H1 (cell line): ENCODE data around the gene FOXA3. TPM values are rescaled to one million over a fixed set of nuclear protein-coding genes. Genes with fewer than 3 reads are reported as not detected.

Source experiments
- CTCF ChIA-PET: fragments of 300-600 bp; sonication (Branson Sonifier 250); formaldehyde crosslinking; loops from one replicate; lab custom pipeline; 2021; ENCODE audit not compliant: partially characterized antibody; lab: Charles Lee
- POLR2A ChIA-PET: fragments of 300-600 bp; sonication (Branson Sonifier 250); formaldehyde crosslinking; loops from one replicate; lab custom pipeline; 2021; ENCODE audit warnings: inconsistent platforms; ENCODE audit not compliant: partially characterized antibody; lab: Charles Lee
- DNase-seq, 2 experiments: peaks; one replicate each; pipeline versions ENCODE4 v3.0.0 to v3.0.0-alpha.2; 2010 to 2022; ENCODE audit warnings: low spot score in 2 of 2, low read depth in 1 of 2, mixed read lengths in 1 of 2
- FAIRE-seq: peaks from 2 replicates; lab custom pipeline; 2011; peaks lifted over from hg19 to GRCh38; lab: Jason Lieb, UNC
- H2AFZ ChIP-seq: 2 replicates; pipeline ENCODE4 v1.8.1; 2012; ENCODE audit warnings: low read length, inconsistent platforms
- H2AK5ac ChIP-seq: 2 replicates; pipeline ENCODE4 v1.6.1; 2013; ENCODE audit warnings: low read depth, low read length
- H2BK120ac ChIP-seq: replicated peaks from 2 replicates; pipeline ENCODE3; 2013; ENCODE audit warnings: low read depth, low read length, inconsistent platforms
- H2BK12ac ChIP-seq: 2 replicates; pipeline ENCODE4 v1.6.1; 2013; ENCODE audit warnings: low read depth, low read length
- H2BK15ac ChIP-seq: 2 replicates; pipeline ENCODE4 v1.6.1; 2013; ENCODE audit warnings: low read length
- H2BK20ac ChIP-seq: 2 replicates; pipeline ENCODE4 v1.6.1; 2013; ENCODE audit warnings: low read length
- H2BK5ac ChIP-seq: 2 replicates; pipeline ENCODE4 v1.6.1; 2013; ENCODE audit warnings: low read depth, low read length
- H3K14ac ChIP-seq: 2 replicates; pipeline ENCODE4 v1.6.1; 2013; ENCODE audit warnings: inconsistent platforms; ENCODE audit not compliant: insufficient read length
- H3K18ac ChIP-seq: 2 replicates; pipeline ENCODE4 v1.6.1; 2013; ENCODE audit warnings: low read length; ENCODE audit errors: extremely low read depth
- H3K23ac ChIP-seq: 2 replicates; pipeline ENCODE4 v1.6.1; 2013; ENCODE audit warnings: inconsistent platforms; ENCODE audit not compliant: insufficient read length
- H3K23me2 ChIP-seq: 2 replicates; pipeline ENCODE4 v1.6.1; 2013; ENCODE audit warnings: low read depth, low read length
- H3K27ac ChIP-seq: 2 replicates; pipeline ENCODE4 v1.6.1; 2011; ENCODE audit warnings: low read depth, low read length, inconsistent platforms
- H3K27me3 ChIP-seq, 4 experiments: replicated peaks in 1 of 4; 1 replicate in 1 of 4; 2 replicates in 3 of 4; pipeline versions ENCODE4 v1.6.1 to v1.8.1; 2011 to 2013; ENCODE audit warnings: low read length in 3 of 4, mild to moderate bottlenecking in 3 of 4, inconsistent platforms in 2 of 4, mixed read lengths in 2 of 4, moderate library complexity in 1 of 4; ENCODE audit not compliant: control insufficient read depth in 3 of 4, insufficient read depth in 3 of 4; ENCODE audit errors: extremely low read depth in 1 of 4
- H3K36me3 ChIP-seq, 4 experiments: 2 replicates each; pipeline versions ENCODE4 v1.6.1 to v1.8.1; 2011 to 2013; ENCODE audit warnings: mild to moderate bottlenecking in 4 of 4, low read length in 3 of 4, moderate library complexity in 2 of 4, control low read depth in 1 of 4, inconsistent platforms in 1 of 4; ENCODE audit not compliant: insufficient read depth in 4 of 4, control insufficient read depth in 2 of 4
- H3K4ac ChIP-seq: replicated peaks from 2 replicates; pipeline ENCODE3; 2013; ENCODE audit warnings: low read length, low read depth, mixed read lengths, inconsistent platforms; ENCODE audit not compliant: insufficient read length
- H3K4me1 ChIP-seq, 4 experiments: replicated peaks in 1 of 4; 1 replicate in 1 of 4; 2 replicates in 3 of 4; pipeline versions ENCODE4 v1.6.1 to v1.8.1; 2011 to 2013; ENCODE audit warnings: low read length in 3 of 4, inconsistent platforms in 2 of 4, mixed read lengths in 1 of 4; ENCODE audit not compliant: insufficient read depth in 4 of 4, control insufficient read depth in 3 of 4
- H3K4me2 ChIP-seq, 2 experiments: 2 replicates each; pipeline versions ENCODE4 v1.6.1 to v1.8.1; 2011 to 2013; ENCODE audit warnings: low read depth in 2 of 2, low read length in 2 of 2, control low read depth in 1 of 2, inconsistent platforms in 1 of 2, mild to moderate bottlenecking in 1 of 2; ENCODE audit not compliant: insufficient read depth in 1 of 2
- H3K4me3 ChIP-seq, 4 experiments: fragments of 200-600, 300-600 bp in 1 of 4; sonication (generic), shearing (Covaris generic), sonication (Bioruptor Twin) in 1 of 4; 2 replicates each; pipeline versions ENCODE4 v1.5.1 to v1.8.1; 2011 to 2016; ENCODE audit warnings: low read length in 4 of 4, low read depth in 3 of 4, control low read depth in 2 of 4, inconsistent platforms in 2 of 4, mild to moderate bottlenecking in 2 of 4, mixed read lengths in 1 of 4, moderate library complexity in 1 of 4; ENCODE audit not compliant: insufficient read depth in 2 of 4; ENCODE audit errors: extremely low read depth in 1 of 4
- H3K56ac ChIP-seq: replicated peaks from 2 replicates; pipeline ENCODE3; 2013; ENCODE audit warnings: low read depth, mild to moderate bottlenecking, mixed read lengths, low read length, inconsistent platforms; ENCODE audit not compliant: insufficient read length
- H3K79me1 ChIP-seq: 2 replicates; pipeline ENCODE4 v1.6.1; 2013; ENCODE audit warnings: low read depth, low read length, control low read depth
- H3K79me2 ChIP-seq, 2 experiments: 2 replicates each; pipeline versions ENCODE4 v1.6.1 to v1.8.1; 2012 to 2013; ENCODE audit warnings: low read length in 2 of 2, mild to moderate bottlenecking in 2 of 2, inconsistent platforms in 1 of 2; ENCODE audit not compliant: insufficient read depth in 2 of 2, control insufficient read depth in 1 of 2
- H3K9ac ChIP-seq, 4 experiments: replicated peaks in 1 of 4; 1 replicate in 1 of 4; 2 replicates in 3 of 4; pipeline versions ENCODE4 v1.6.1 to v1.8.1; 2011 to 2013; ENCODE audit warnings: low read depth in 3 of 4, low read length in 3 of 4, control low read depth in 2 of 4, mild to moderate bottlenecking in 2 of 4, moderate library complexity in 2 of 4, inconsistent platforms in 1 of 4; ENCODE audit errors: extremely low read depth in 1 of 4
- H3K9me3 ChIP-seq, 2 experiments: 2 replicates each; pipeline versions ENCODE4 v1.6.1 to v1.8.1; 2012 to 2013; ENCODE audit warnings: mild to moderate bottlenecking in 2 of 2, moderate library complexity in 2 of 2, control low read depth in 1 of 2, inconsistent platforms in 1 of 2, low read depth in 1 of 2, low read length in 1 of 2, mixed read lengths in 1 of 2; ENCODE audit not compliant: insufficient read depth in 2 of 2
- H4K20me1 ChIP-seq, 2 experiments: replicated peaks in 1 of 2; 2 replicates each; pipeline versions ENCODE3 to v1.8.1; 2011 to 2013; ENCODE audit warnings: inconsistent platforms in 2 of 2, low read length in 2 of 2, mild to moderate bottlenecking in 1 of 2; ENCODE audit not compliant: insufficient read depth in 2 of 2, control insufficient read depth in 1 of 2
- H4K5ac ChIP-seq: 2 replicates; pipeline ENCODE4 v1.6.1; 2013; ENCODE audit warnings: low read length, low read depth, mixed read lengths, inconsistent platforms; ENCODE audit not compliant: insufficient read length
- H4K8ac ChIP-seq: 2 replicates; pipeline ENCODE4 v1.8.0; 2013; ENCODE audit warnings: mild to moderate bottlenecking, moderate library complexity, low read length, inconsistent platforms; ENCODE audit not compliant: insufficient read depth; ENCODE audit errors: extremely low read depth
- H4K91ac ChIP-seq: replicated peaks from 2 replicates; pipeline ENCODE3; 2013; ENCODE audit warnings: low read length, mixed read lengths, inconsistent platforms; ENCODE audit not compliant: insufficient read length
- BCL11A ChIP-seq, 2 experiments: IDR thresholded peaks; one replicate each; pipeline ENCODE4 v1.6.1; 2011; ENCODE audit warnings: low read depth in 2 of 2, low read length in 2 of 2, mild to moderate bottlenecking in 2 of 2
- CHD2 ChIP-seq: IDR thresholded peaks from 2 replicates; pipeline ENCODE4 v1.6.1; 2012; ENCODE audit warnings: low read length, improper control_type of control experiment
- RFX5 ChIP-seq: IDR thresholded peaks from 2 replicates; pipeline ENCODE4 v1.6.1; 2011; ENCODE audit warnings: low read depth, low read length, improper control_type of control experiment, borderline replicate concordance
- SP4 ChIP-seq: IDR thresholded peaks from 2 replicates; pipeline ENCODE4 v1.6.1; 2012; ENCODE audit warnings: low read length, inconsistent platforms
- WGBS, 2 experiments: shearing (Covaris generic) in 1 of 2; methylation state at CpG; one replicate each; pipeline versions ENCODE4 v1.1.6 to v1.1.7; 2013 to 2015; ENCODE audit warnings: low lambda C conversion rate in 2 of 2, mixed read lengths in 2 of 2, inconsistent platforms in 1 of 2, low coverage in 1 of 2, missing lambda C conversion rate in 1 of 2; ENCODE audit not compliant: insufficient replicate concordance in 2 of 2, insufficient coverage in 1 of 2, insufficient read length in 1 of 2; ENCODE audit errors: extremely low coverage in 1 of 2, missing lambda C conversion rate in 1 of 2; 5-methylcytosine and 5-hydroxymethylcytosine counted together
- polyA plus RNA-seq, 7 experiments: library from polyadenylated mRNA; depleted of rRNA in 3 of 7; stranded (reverse) in 5 of 7; unstranded in 2 of 7; fragments of >200 nt in 5 of 7; fragments of 200-250 nt in 2 of 7; gene quantifications; 1 replicate in 5 of 7; 2 replicates in 1 of 7; 4 replicates in 1 of 7; pipeline versions ENCODE4 v1.2.1 to v1.2.3, GENCODE V29; 2011 to 2013; ENCODE audit warnings: missing spikeins in 2 of 7, mixed read lengths in 2 of 7
- total RNA-seq: library from RNA; stranded (reverse); fragmentation: NEBNext Ultra II Directional; extraction: Animal tissue kit (Norgen Biotek cat#: 25700); gene quantifications from 2 replicates; pipeline ENCODE4 v1.2.1, GENCODE V29; 2021

Gene FOXA3
- total and polyA plus RNA-seq, 2 of the 8 experiments (the other 6 are each of a cell fraction or from before 2014, with no cell fraction given), result 20.2 to 49.1 TPM

DNA sequence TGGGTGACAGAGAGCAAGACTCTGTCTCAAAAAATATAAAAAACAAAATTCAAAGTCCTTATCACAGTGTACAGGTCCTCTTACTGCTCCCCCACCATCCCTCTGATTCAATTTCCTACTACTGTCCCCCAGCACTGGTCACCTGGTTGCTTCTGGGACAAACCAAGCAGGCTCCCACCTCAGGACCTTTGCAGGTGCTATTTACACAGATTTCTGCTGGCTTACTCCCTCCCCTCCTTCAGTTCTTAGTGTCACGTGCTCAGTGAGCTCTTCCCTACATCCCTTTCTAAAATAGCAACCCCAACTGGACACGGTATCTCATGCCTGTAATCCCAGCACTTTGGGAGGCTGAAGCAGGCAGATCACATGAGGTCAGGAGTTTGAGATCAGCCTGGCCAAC, 15.8 kb downstream of the FOXA3 start:
- Histone ChIP-seq H3K9ac (no peak overlapping the region), H2BK5ac (no peak overlapping the region), H3K56ac (no peak overlapping the region), H4K20me1 (peaks cover 3 to 13% of the 10 kb centered on the region in 2 experiments), H2BK120ac (no peak overlapping the region), H2BK20ac (no peak overlapping the region), H2AFZ (no peak overlapping the region), H3K27me3 (no peaks in the 10 kb centered on the region), H3K9me3 (no peaks in the 10 kb centered on the region), H3K4ac (no peak overlapping the region), H4K8ac (no peak overlapping the region), H3K36me3 (peaks cover 0 to 7% (median 0%) of the 10 kb centered on the region in 4 experiments; a peak in 1 of 8 replicates), H4K91ac (no peak overlapping the region), H2BK12ac (peak overlapping the region; percentile 44; the same call in 1 of the 2 replicates), H3K4me2 (no peak overlapping the region), H3K18ac (no peak overlapping the region), H2BK15ac (no peak overlapping the region), H2AK5ac (no peak overlapping the region), H3K79me2 (no peaks in the 10 kb centered on the region; a peak in 1 of 4 replicates), H3K27ac (no peak overlapping the region), H4K5ac (no peak overlapping the region), H3K14ac (no peak overlapping the region), H3K23ac (no peak overlapping the region), H3K79me1 (0 out of 2 replicates have a peak, but pooled peaks cover 5% of the 10 kb centered on the region), H3K23me2 (peaks cover 10% of the 10 kb centered on the region; the same call in 1 of the 2 replicates), H3K4me3 (no peak overlapping the region), H3K4me1 (peaks cover 6 to 34% (median 22%) of the 10 kb centered on the region in 4 experiments)
- DNase-seq, result no peak
- no peak for TF ChIP-seq CHD2
- no peak for TF ChIP-seq SP4
- no peak for TF ChIP-seq RFX5
- TF ChIP-seq BCL11A (IDR thresholded peaks at IDR 0.05; ENCODE audit: low read depth in 2 of 2, low read length in 2 of 2), result no peak
- WGBS, 2 experiments, result 78% methylated on average over 2 of the region's 2 CpGs; no CpG with 5 or more reads in 1 of the 2 experiments
- ChIA-PET POLR2A (interaction anchor here (1.0 to 9.8 kb wide), 2 partner anchors 11 to 25 kb away, joined by 3 to 277 read pairs; partner anchors contain the start of genes FOXA3 and SYMPK), CTCF (interaction anchor here (1.3 to 10.7 kb wide), 3 partner anchors 11 to 83 kb away, joined by 3 to 208 read pairs (median 23); partner anchors contain the start of genes FOXA3 and SYMPK)
- no peak for FAIRE-seq
